Skeletal muscle tissue (tissue), 4 donors: ENCODE measurements around the gene PCDHGA11. TPM values are rescaled to one million over a fixed set of nuclear protein-coding genes. Genes with fewer than 3 reads are reported as not detected.
"Not testable (repeated sequence)": the region's sequence is repeated elsewhere in the genome, so short reads cannot be mapped to it uniquely, and the experiment has no call there.

ENCODE experiments used
- H3K27ac ChIP-seq: one replicate; pipeline ENCODE4 v1.7.0; 2013; ENCODE audit warnings: mild to moderate bottlenecking, low read depth, low read length, inconsistent platforms
- H3K27me3 ChIP-seq, 3 donors: one replicate each; pipeline ENCODE4 v1.7.0; 2013; ENCODE audit warnings: low read length in 3 of 3; ENCODE audit not compliant: control insufficient read depth in 3 of 3, insufficient read depth in 3 of 3
- H3K36me3 ChIP-seq, 3 donors: one replicate each; pipeline ENCODE4 v1.7.0; 2013; ENCODE audit warnings: low read length in 3 of 3; ENCODE audit not compliant: control insufficient read depth in 3 of 3, insufficient read depth in 3 of 3
- H3K4me1 ChIP-seq, 3 donors: one replicate each; pipeline ENCODE4 v1.7.0; 2013; ENCODE audit warnings: low read length in 3 of 3, mild to moderate bottlenecking in 3 of 3; ENCODE audit not compliant: control insufficient read depth in 3 of 3, insufficient read depth in 3 of 3
- H3K4me3 ChIP-seq, 3 donors: one replicate each; pipeline ENCODE4 v1.7.0; 2013; ENCODE audit warnings: low read length in 3 of 3
- H3K9ac ChIP-seq, 3 donors: one replicate each; pipeline ENCODE4 v1.7.0; 2013; ENCODE audit warnings: low read length in 3 of 3, mild to moderate bottlenecking in 3 of 3, moderate library complexity in 2 of 3, low read depth in 1 of 3
- H3K9me3 ChIP-seq, 3 donors: one replicate each; pipeline ENCODE4 v1.7.0; 2013; ENCODE audit warnings: low read length in 3 of 3; ENCODE audit not compliant: control insufficient read depth in 3 of 3
- total RNA-seq: library from RNA; depleted of rRNA; stranded (reverse); fragments of >200 nt; gene quantifications from one replicate; pipeline ENCODE4 v1.2.3, GENCODE V29; 2014
- donor health status: Osteomylitis.

The PCDHGA11 gene
- total RNA-seq, 1 donor from 2014 or later = 6.8 TPM

GRCh38 chr5:141399555-141400258 is 21.1 kb upstream of the PCDHGA11 start:
- peak overlapping the region; percentile 43 to 66 (median 51) for H3K4me3 ChIP-seq
- peaks cover 0 to 7% (median 3%) of the 10 kb centered on the region in 3 donors for H3K27me3 ChIP-seq
- H3K4me1 ChIP-seq = peaks cover 0 to 27% (median 6%) of the 10 kb centered on the region in 3 donors
- H3K36me3 ChIP-seq = peaks cover 0 to 6% (median 3%) of the 10 kb centered on the region in 3 donors
- H3K9ac ChIP-seq = no peak overlapping the region
- H3K27ac ChIP-seq = no peak overlapping the region
- peaks cover 10 to 30% (median 30%) of the 10 kb centered on the region in 3 donors for H3K9me3 ChIP-seq

- peaks cover 9 to 31% (median 29%) of the 10 kb centered on the region in 3 donors for H3K9me3 ChIP-seq
- peak within 1 kb of the TSS; percentile 64 to 70 (median 65) for H3K4me3 ChIP-seq
- H3K36me3 ChIP-seq = peaks cover 0 to 8% (median 3%) of the 10 kb centered on the region in 3 donors
These were observed 18.2 kb upstream of the PCDHGA11 start, which contains the start of gene PCDHGA9 for GRCh38 chr5:141402553-141403243. Gene PCDHGA9, plus strand, starts transcription at chr5:141402778. Its CDS starts 175 bp downstream, at chr5:141402953.

GRCh38 chr5:141403387-141403786 is 17.5 kb upstream of the PCDHGA11 start:
- Histone ChIP-seq H3K9me3 (peaks cover 9 to 34% (median 29%) of the 10 kb centered on the region in 3 donors), H3K9ac (no peak overlapping the region), H3K4me1 (peaks cover 0 to 25% (median 6%) of the 10 kb centered on the region in 3 donors), H3K4me3 (peak overlapping the region; percentile 52 to 65 (median 64)), H3K36me3 (peaks cover 0 to 8% (median 3%) of the 10 kb centered on the region in 3 donors), H3K27ac (no peak overlapping the region), H3K27me3 (peaks cover 0 to 3% (median 2%) of the 10 kb centered on the region in 3 donors)

More at GRCh38 chr5:141402553-141403243, 18.2 kb upstream of the PCDHGA11 start, which contains the start of gene PCDHGA9:
- peaks cover 0 to 3% (median 2%) of the 10 kb centered on the region in 3 donors for H3K27me3 ChIP-seq
- H3K4me1 ChIP-seq = peaks cover 0 to 25% (median 6%) of the 10 kb centered on the region in 3 donors
- H3K9ac ChIP-seq = peak within 1 kb of the TSS in 1 of 3 donors; percentile 50
- no peak within 1 kb of the TSS for H3K27ac ChIP-seq

- H3K4me1 ChIP-seq = peaks cover 0 to 10% (median 5%) of the 10 kb centered on the region in 3 donors
- H3K27ac ChIP-seq = peak within 1 kb of the TSS; percentile 36
- peak within 1 kb of the TSS; percentile 60 to 65 (median 60) for H3K4me3 ChIP-seq
- not testable (repeated sequence) for H3K27me3 ChIP-seq
- H3K9me3 ChIP-seq = peaks cover 3 to 30% (median 27%) of the 10 kb centered on the region in 3 donors
- H3K36me3 ChIP-seq = peaks cover 0 to 19% (median 4%) of the 10 kb centered on the region in 3 donors
- H3K9ac ChIP-seq = peak within 1 kb of the TSS in 2 of 3 donors; percentile 55 to 76
These were observed 12.9 kb upstream of the PCDHGA11 start, which contains the start of gene PCDHGB6 for GRCh38 chr5:141407790-141408505. Gene PCDHGB6, plus strand, starts transcription at chr5:141408021. Its CDS starts 182 bp downstream, at chr5:141408203.

GRCh38 chr5:141409598-141410306 is 11.1 kb upstream of the PCDHGA11 start:
- Histone ChIP-seq H3K9ac (no peak overlapping the region), H3K4me3 (peak overlapping the region; percentile 33 to 68 (median 44)), H3K27me3 (peaks cover 2 to 7% (median 6%) of the 10 kb centered on the region in 3 donors), H3K36me3 (peaks cover 2 to 21% (median 4%) of the 10 kb centered on the region in 3 donors), H3K4me1 (peaks cover 0 to 11% (median 6%) of the 10 kb centered on the region in 3 donors), H3K27ac (no peak overlapping the region), H3K9me3 (peaks cover 10 to 30% (median 17%) of the 10 kb centered on the region in 3 donors)

- H3K9ac ChIP-seq = peak overlapping the region in 1 of 3 donors; percentile 6
- H3K9me3 ChIP-seq = peaks cover 10 to 28% (median 16%) of the 10 kb centered on the region in 3 donors
- peaks cover 0 to 13% (median 6%) of the 10 kb centered on the region in 3 donors for H3K4me1 ChIP-seq
- H3K36me3 ChIP-seq = peaks cover 2 to 20% (median 4%) of the 10 kb centered on the region in 3 donors
- peak overlapping the region; percentile 23 to 41 (median 35) for H3K4me3 ChIP-seq
- peaks cover 0 to 7% (median 6%) of the 10 kb centered on the region in 3 donors for H3K27me3 ChIP-seq
- no peak overlapping the region for H3K27ac ChIP-seq
These were observed 9.3 kb upstream of the PCDHGA11 start for GRCh38 chr5:141411575-141411974.

- Histone ChIP-seq H3K4me3 (peak within 1 kb of the TSS; percentile 67 to 73 (median 70)), H3K36me3 (peaks cover 2 to 20% (median 4%) of the 10 kb centered on the region in 3 donors), H3K27me3 (peaks cover 0 to 7% (median 6%) of the 10 kb centered on the region in 3 donors), H3K4me1 (peaks cover 0 to 13% (median 6%) of the 10 kb centered on the region in 3 donors), H3K9ac (peak within 1 kb of the TSS; percentile 36 to 83 (median 43)), H3K9me3 (peaks cover 10 to 25% (median 16%) of the 10 kb centered on the region in 3 donors), H3K27ac (no peak within 1 kb of the TSS)
These were observed 7.9 kb upstream of the PCDHGA11 start, which contains the start of gene PCDHGA10 for GRCh38 chr5:141412854-141413539. Gene PCDHGA10, plus strand, starts transcription at chr5:141412987. Its CDS starts 189 bp downstream, at chr5:141413176.

- Histone ChIP-seq H3K4me1 (peaks cover 0 to 19% (median 8%) of the 10 kb centered on the region in 3 donors), H3K27ac (no peak overlapping the region), H3K36me3 (peaks cover 2 to 22% (median 4%) of the 10 kb centered on the region in 3 donors), H3K9ac (peak overlapping the region in 2 of 3 donors; percentile 25 to 43), H3K27me3 (peaks cover 0 to 7% (median 6%) of the 10 kb centered on the region in 3 donors), H3K9me3 (peaks cover 14 to 28% (median 20%) of the 10 kb centered on the region in 3 donors), H3K4me3 (peak overlapping the region; percentile 55 to 70 (median 67))
These were observed 7.2 kb upstream of the PCDHGA11 start for GRCh38 chr5:141413540-141414069.
